B cell (primary cell): ENCODE results near the gene PRCC. TPM values are rescaled to one million over a fixed set of nuclear protein-coding genes. Genes with fewer than 3 reads are reported as not detected.

Source experiments
- ATAC-seq: fragments of 200-7000 bp; cut with Tn5 transposase; one replicate; pipeline ENCODE4 v1.10.0; 2021; ENCODE audit warnings: low read depth, mild to moderate bottlenecking, moderate number of reproducible peaks, moderate library complexity
- CTCF ChIA-PET: fragments of 350-600 bp; sonication (Branson Sonifier 250); formaldehyde crosslinking; loops from one replicate; lab custom pipeline; 2021; ENCODE audit warnings: antibody characterized with exemption, inconsistent platforms; lab: Charles Lee
- POLR2A ChIA-PET: fragments of 350-600 bp; sonication (Branson Sonifier 250); formaldehyde crosslinking; loops from one replicate; lab custom pipeline; 2021; ENCODE audit warnings: antibody characterized with exemption; lab: Charles Lee
- DNase-seq: peaks from one replicate; pipeline ENCODE4 v3.0.0; 2013
- H2AFZ ChIP-seq: 2 replicates; pipeline ENCODE4 v1.6.1; 2012; ENCODE audit warnings: mild to moderate bottlenecking, low read depth, low read length; ENCODE audit not compliant: insufficient read depth, poor library complexity, severe bottlenecking
- H3K27ac ChIP-seq, 2 donors: 1 replicate in 1 of 2; 2 replicates in 1 of 2; pipeline ENCODE4 v1.5.1; 2012 to 2013; ENCODE audit warnings: low read length in 2 of 2, mild to moderate bottlenecking in 2 of 2, moderate library complexity in 1 of 2
- H3K27me3 ChIP-seq, 4 experiments: fragments of 200-600 bp in 1 of 4; sonication (generic) in 1 of 4; replicated peaks in 1 of 4; 1 replicate in 2 of 4; 2 replicates in 2 of 4; pipeline versions ENCODE4 v1.6.1 to v1.7.0; 2013 to 2016; ENCODE audit warnings: low read length in 3 of 4, mild to moderate bottlenecking in 2 of 4, mixed read lengths in 1 of 4, moderate library complexity in 1 of 4; ENCODE audit not compliant: insufficient read depth in 4 of 4, control insufficient read depth in 3 of 4; ENCODE audit errors: control extremely low read depth in 1 of 4
- H3K36me3 ChIP-seq, 2 experiments: replicated peaks in 1 of 2; 1 replicate in 1 of 2; 2 replicates in 1 of 2; pipeline versions ENCODE4 v1.6.1 to v1.7.1; 2013; ENCODE audit warnings: low read length in 1 of 2; ENCODE audit not compliant: insufficient read depth in 2 of 2, control insufficient read depth in 1 of 2; ENCODE audit errors: control extremely low read depth in 1 of 2, extremely low read depth in 1 of 2
- H3K4me1 ChIP-seq, 2 donors: fragments of 200-600 bp in 1 of 2; sonication (generic) in 1 of 2; 1 replicate in 1 of 2; 2 replicates in 1 of 2; pipeline versions ENCODE4 v1.5.1 to v1.6.1; 2013 to 2017; ENCODE audit warnings: low read length in 2 of 2; ENCODE audit not compliant: control insufficient read depth in 2 of 2, insufficient read depth in 2 of 2
- H3K4me2 ChIP-seq: replicated peaks from 2 replicates; pipeline ENCODE3; 2012; ENCODE audit warnings: mild to moderate bottlenecking, low read depth, low read length; ENCODE audit not compliant: poor library complexity, severe bottlenecking
- H3K4me3 ChIP-seq, 5 experiments: fragments of 200-600 bp in 1 of 5; sonication (generic) in 1 of 5; 1 replicate in 3 of 5; 2 replicates in 2 of 5; pipeline versions ENCODE4 v1.5.1 to v1.7.0; 2011 to 2016; ENCODE audit warnings: low read length in 4 of 5, mild to moderate bottlenecking in 4 of 5, low read depth in 2 of 5, control low read depth in 1 of 5, moderate library complexity in 1 of 5; ENCODE audit not compliant: insufficient read depth in 1 of 5; ENCODE audit errors: control extremely low read depth in 1 of 5, extremely low read depth in 1 of 5
- H3K79me2 ChIP-seq: fragments of 200-600 bp; sonication (generic); one replicate; pipeline ENCODE4 v1.6.0; 2016; ENCODE audit warnings: low read length; ENCODE audit not compliant: control insufficient read depth, insufficient read depth
- H3K9ac ChIP-seq: fragments of 200-600 bp; sonication (generic); 2 replicates; pipeline ENCODE4 v1.6.1; 2017; ENCODE audit warnings: mild to moderate bottlenecking, low read length, moderate library complexity
- H3K9me3 ChIP-seq, 3 donors: one replicate each; pipeline versions ENCODE4 v1.6.1 to v1.7.1; 2013; ENCODE audit warnings: low read length in 2 of 3; ENCODE audit not compliant: control insufficient read depth in 2 of 3, insufficient read depth in 1 of 3; ENCODE audit errors: control extremely low read depth in 1 of 3
- H4K20me1 ChIP-seq: 2 replicates; pipeline ENCODE4 v1.6.0; 2012; ENCODE audit warnings: mild to moderate bottlenecking, low read length; ENCODE audit not compliant: insufficient read depth, control insufficient read depth, poor library complexity, severe bottlenecking
- H3K27ac Mint-ChIP-seq: one replicate; pipeline ENCODE4 v1.8.0; 2021; ENCODE audit warnings: mixed read lengths
- H3K27me3 Mint-ChIP-seq: one replicate; pipeline ENCODE4 v1.8.0; 2021; ENCODE audit warnings: mixed read lengths
- H3K4me1 Mint-ChIP-seq: one replicate; pipeline ENCODE4 v1.8.0; 2021; ENCODE audit warnings: mixed read lengths
- H3K4me3 Mint-ChIP-seq: one replicate; pipeline ENCODE4 v1.8.0; 2021; ENCODE audit warnings: mixed read lengths
- H3K9me3 Mint-ChIP-seq: one replicate; pipeline ENCODE4 v1.8.0; 2022; ENCODE audit warnings: mixed read lengths; ENCODE audit not compliant: insufficient read depth
- CTCF ChIP-seq: fragments of 200-600 bp; IDR thresholded peaks from one replicate; pipeline ENCODE4 v1.8.0; 2022; ENCODE audit warnings: antibody characterized with exemption, mild to moderate bottlenecking
- EZH2 ChIP-seq: IDR thresholded peaks from 2 replicates; pipeline ENCODE4 v1.6.1; 2012; ENCODE audit warnings: borderline replicate concordance, low read depth, mild to moderate bottlenecking, moderate library complexity, low read length; ENCODE audit not compliant: insufficient read depth, poor library complexity, severe bottlenecking
- whole genome bisulfite sequencing: methylation state at CpG from one replicate; pipeline ENCODE4 v1.1.5; 2013; ENCODE audit warnings: missing lambda C conversion rate; ENCODE audit not compliant: insufficient coverage; 5-methylcytosine and 5-hydroxymethylcytosine counted together
- intact Hi-C: fragments of 100-400 bp; cut with micrococcal nuclease; formaldehyde crosslinking; loops from one replicate; pipeline ENCODE4 v1.10.0; 2022
- polyA plus RNA-seq: library from polyadenylated mRNA; depleted of rRNA; stranded (reverse); fragments of >200 nt; gene quantifications from 2 replicates; pipeline ENCODE4 v1.2.3, GENCODE V29; 2012
- total RNA-seq, 2 donors: library from RNA; stranded (reverse); fragments of 120-200 nt in 1 of 2; gene quantifications; 1 replicate in 1 of 2; 2 replicates in 1 of 2; pipeline versions ENCODE4 v1.2.3 to v1.2.4, GENCODE V29; 2013 to 2022

The PRCC gene
- total and polyA plus RNA-seq, 2 donors (not counting 1 experiment from before 2014, with no cell fraction given): 55.7 to 83.4 TPM

GRCh38 chr1:156725683-156726280, 41.6 kb upstream of the PRCC start:
- ChIA-PET POLR2A (interaction anchor here (0.7 to 1.5 kb wide), 3 partner anchors 11 to 42 kb away, joined by 3 to 6 read pairs (median 3); partner anchors contain the start of gene PRCC), CTCF (interaction anchor here (0.7 to 9.5 kb wide), 45 partner anchors 8 to 340 kb away, joined by 3 to 245 read pairs (median 5); partner anchors contain the start of genes CRABP2, HAPLN2, HDGF and INSRR)
- DNase-seq (peak; percentile 90), ATAC-seq (peak; percentile 31)
- Mint-ChIP-seq H3K4me1 (peaks cover 26% of the 10 kb centered on the region), H3K27me3 (no peaks in the 10 kb centered on the region), H3K9me3 (no peaks in the 10 kb centered on the region), H3K27ac (no peak overlapping the region), H3K4me3 (no peak overlapping the region)
- Histone ChIP-seq H3K9ac (peak overlapping the region; percentile 97), H3K4me3 (peak overlapping the region; percentile 9 to 98 (median 40)), H3K36me3 (peaks cover 0 to 45% of the 10 kb centered on the region in 2 experiments), H3K4me1 (peaks cover 40 to 48% of the 10 kb centered on the region in 2 donors), H4K20me1 (peaks cover 67% of the 10 kb centered on the region), H3K79me2 (peaks cover 63% of the 10 kb centered on the region), H3K27ac (peak overlapping the region in 1 of 2 donors; percentile 20), H3K27me3 (no peaks in the 10 kb centered on the region), H3K4me2 (peak overlapping the region; percentile 81), H2AFZ (peak overlapping the region; percentile 24), H3K9me3 (no peaks in the 10 kb centered on the region)
- TF ChIP-seq CTCF (peak; percentile 96), EZH2 (no peak)
- 16% methylated on average over 17 of the region's 18 CpGs for WGBS
- intact Hi-C loops: loop anchor here (1.0 to 5.0 kb wide), 3 partner anchors 36 to 223 kb away; partner anchors contain the start of gene MEF2D
